ENCODE measurements around the gene PNPO. TPM values are rescaled to one million over a fixed set of nuclear protein-coding genes. Genes with fewer than 3 reads are reported as not detected.
"Not testable (repeated sequence)": the region's sequence is repeated elsewhere in the genome, so short reads cannot be mapped to it uniquely, and the experiment has no call there.

Gene PNPO
- total RNA-seq, 1 donor from 2014 or later: 23.7 TPM

GRCh38 chr17:47918991-47919390 lies 22.4 kb upstream of the PNPO start:
- no peak for DNase-seq (ENCODE audit: low read depth)
- Histone ChIP-seq H3K36me3 (ENCODE audit: control insufficient read depth, insufficient read depth, low read length) (peaks cover 9% of the 10 kb centered on the region), H3K27me3 (ENCODE audit: control insufficient read depth, insufficient read depth, low read length) (no peaks in the 10 kb centered on the region), H3K4me3 (ENCODE audit: low read depth, low read length) (no peak overlapping the region)
- TF ChIP-seq CTCF (IDR thresholded peaks at IDR 0.05; ENCODE audit: insufficient read depth, low read length, severe bottlenecking): no peak
- FAIRE-seq: no peak

GRCh38 chr17:47919889-47920288 lies 21.5 kb upstream of the PNPO start:
- not testable (repeated sequence) for H3K4me3 ChIP-seq (ENCODE audit: low read depth, low read length)

GRCh38 chr17:47924785-47925677 lies 16.3 kb upstream of the PNPO start:
- Histone ChIP-seq H3K36me3 (ENCODE audit: control insufficient read depth, insufficient read depth, low read length) (peaks cover 19% of the 10 kb centered on the region), H3K4me3 (ENCODE audit: low read depth, low read length) (no peak overlapping the region), H3K27me3 (ENCODE audit: control insufficient read depth, insufficient read depth, low read length) (no peaks in the 10 kb centered on the region)
- TF ChIP-seq CTCF (IDR thresholded peaks at IDR 0.05; ENCODE audit: insufficient read depth, low read length, severe bottlenecking): no peak
- DNase-seq (ENCODE audit: low read depth): no peak
- FAIRE-seq: no peak

More at GRCh38 chr17:47919889-47920288, 21.5 kb upstream of the PNPO start:
- H3K36me3 ChIP-seq (ENCODE audit: control insufficient read depth, insufficient read depth, low read length); H3K27me3 ChIP-seq (ENCODE audit: control insufficient read depth, insufficient read depth, low read length); DNase-seq (ENCODE audit: low read depth); FAIRE-seq: not testable (repeated sequence)

- no peak for FAIRE-seq
Observed at GRCh38 chr17:47925678-47925988, 15.7 kb upstream of the PNPO start.

GRCh38 chr17:47927821-47928400 lies 13.5 kb upstream of the PNPO start:
- H3K4me3 ChIP-seq (ENCODE audit: low read depth, low read length): no peak overlapping the region

More at GRCh38 chr17:47925678-47925988, 15.7 kb upstream of the PNPO start:
- Histone ChIP-seq H3K27me3 (ENCODE audit: control insufficient read depth, insufficient read depth, low read length) (no peaks in the 10 kb centered on the region), H3K4me3 (ENCODE audit: low read depth, low read length) (no peak overlapping the region), H3K36me3 (ENCODE audit: control insufficient read depth, insufficient read depth, low read length) (peaks cover 20% of the 10 kb centered on the region)
- no peak for TF ChIP-seq CTCF (IDR thresholded peaks at IDR 0.05; ENCODE audit: insufficient read depth, low read length, severe bottlenecking)
- no peak for DNase-seq (ENCODE audit: low read depth)

More at GRCh38 chr17:47927821-47928400, 13.5 kb upstream of the PNPO start:
- no peak for FAIRE-seq
- Histone ChIP-seq H3K27me3 (ENCODE audit: control insufficient read depth, insufficient read depth, low read length) (no peaks in the 10 kb centered on the region), H3K36me3 (ENCODE audit: control insufficient read depth, insufficient read depth, low read length) (peaks cover 16% of the 10 kb centered on the region)
- no peak for TF ChIP-seq CTCF (IDR thresholded peaks at IDR 0.05; ENCODE audit: insufficient read depth, low read length, severe bottlenecking)
- DNase-seq (ENCODE audit: low read depth): no peak
